HepG2 (cell line): ENCODE data around the gene SIK3. TPM values are rescaled to one million over a fixed set of nuclear protein-coding genes. Genes with fewer than 3 reads are reported as not detected.
A peak's percentile ranks its signal among the peaks of the same experiment; 100 is the strongest.

Source experiments
- AGO2 ChIP-seq: fragments of 200-400 bp; formaldehyde crosslinking; optimal IDR thresholded peaks from 2 replicates; pipeline ENCODE3; 2017; ENCODE audit warnings: mild to moderate bottlenecking, low read depth, low read length, moderate library complexity
- DR1 ChIP-seq: sonication (generic); formaldehyde crosslinking; IDR thresholded peaks from 2 replicates; pipeline ENCODE4 v1.8.0; 2021; ENCODE audit warnings: mild to moderate bottlenecking, missing genetic modification reagents, inconsistent platforms
- GATA4 ChIP-seq: sonication (generic); IDR thresholded peaks from 2 replicates; pipeline ENCODE4 v1.6.1; 2016; ENCODE audit warnings: antibody characterized with exemption, low read depth, borderline replicate concordance
- HMG20A ChIP-seq: IDR thresholded peaks from 2 replicates; pipeline ENCODE4 v1.6.1; 2016; ENCODE audit warnings: borderline replicate concordance
- IRX3 ChIP-seq: sonication (generic); formaldehyde crosslinking; IDR thresholded peaks from 2 replicates; pipeline ENCODE4 v1.8.1; 2023; ENCODE audit warnings: mild to moderate bottlenecking, low read depth, missing genetic modification reagents, borderline replicate concordance
- NFE2L1 ChIP-seq: sonication (generic); formaldehyde crosslinking; IDR thresholded peaks from 2 replicates; pipeline ENCODE4 v1.4.0; 2020; ENCODE audit warnings: missing genetic modification reagents, mild to moderate bottlenecking, borderline replicate concordance
- TEAD3 ChIP-seq: optimal IDR thresholded peaks from 2 replicates; pipeline ENCODE3; 2016; ENCODE audit warnings: borderline replicate concordance
- U2AF1 ChIP-seq: fragments of 200-400 bp; formaldehyde crosslinking; optimal IDR thresholded peaks from 2 replicates; pipeline ENCODE3; 2017; ENCODE audit warnings: mild to moderate bottlenecking, low read depth, low read length
- ZBTB1 ChIP-seq: sonication (generic); formaldehyde crosslinking; IDR thresholded peaks from 2 replicates; pipeline ENCODE4 v1.4.0; 2020; ENCODE audit warnings: missing genetic modification reagents, borderline replicate concordance
- ZNF432 ChIP-seq: sonication (generic); formaldehyde crosslinking; IDR thresholded peaks from 2 replicates; pipeline ENCODE4 v1.5.0; 2020; ENCODE audit warnings: missing genetic modification reagents, mild to moderate bottlenecking, borderline replicate concordance
- polyA plus RNA-seq, 8 experiments: library from polyadenylated mRNA; depleted of rRNA in 3 of 8; stranded (reverse) in 7 of 8; unstranded in 1 of 8; fragments of >200 nt; fragmentation: Illumina TruSeq in 4 of 8; extraction: Trizol in 4 of 8; gene quantifications; 2 replicates each; pipeline versions ENCODE4 v1.2.1 to v1.2.3, GENCODE V29; 2011 to 2016; ENCODE audit warnings: low read depth in 4 of 8, missing spikeins in 1 of 8, mixed read lengths in 1 of 8; ENCODE audit not compliant: insufficient read depth in 1 of 8
- total RNA-seq, 5 experiments: library from RNA; depleted of rRNA; stranded (reverse); fragments of >200 nt; fragmentation: Illumina TruSeq; extraction: Trizol; gene quantifications; 2 replicates each; pipeline ENCODE4 v1.2.3, GENCODE V29; 2016; ENCODE audit warnings: low read depth in 1 of 5
- TF ChIP-seq, protein P1 (sequence below): sonication (generic); formaldehyde crosslinking; IDR thresholded peaks from 2 replicates; pipeline ENCODE4 v1.4.0; 2020; ENCODE audit warnings: missing genetic modification reagents
- TF ChIP-seq, protein P2 (sequence below): sonication (generic); formaldehyde crosslinking; IDR thresholded peaks from 2 replicates; pipeline ENCODE4 v1.5.0; 2020; ENCODE audit warnings: missing genetic modification reagents
- TF ChIP-seq, protein P3 (sequence below): fragments of 450-650 bp; IDR thresholded peaks from 2 replicates; pipeline ENCODE4 v1.6.1; 2017
- TF ChIP-seq, protein P4 (sequence below): sonication (generic); formaldehyde crosslinking; IDR thresholded peaks from 2 replicates; pipeline ENCODE4 v1.5.1; 2020; ENCODE audit warnings: missing genetic modification reagents, mild to moderate bottlenecking, borderline replicate concordance
- TF ChIP-seq, protein P5 (sequence below): sonication (generic); formaldehyde crosslinking; IDR thresholded peaks from 2 replicates; pipeline ENCODE4 v1.4.0; 2020; ENCODE audit warnings: mild to moderate bottlenecking, missing genetic modification reagents
- TF ChIP-seq, protein P6 (sequence below): sonication (generic); formaldehyde crosslinking; conservative IDR thresholded peaks from 2 replicates; pipeline ENCODE4 v1.8.0; 2022; ENCODE audit warnings: missing genetic modification reagents

SIK3 gene
- total and polyA plus RNA-seq, 2 of the 13 experiments (the other 11 are each of a cell fraction or from before 2014, with no cell fraction given): 5.7 to 9.8 TPM

DNA sequence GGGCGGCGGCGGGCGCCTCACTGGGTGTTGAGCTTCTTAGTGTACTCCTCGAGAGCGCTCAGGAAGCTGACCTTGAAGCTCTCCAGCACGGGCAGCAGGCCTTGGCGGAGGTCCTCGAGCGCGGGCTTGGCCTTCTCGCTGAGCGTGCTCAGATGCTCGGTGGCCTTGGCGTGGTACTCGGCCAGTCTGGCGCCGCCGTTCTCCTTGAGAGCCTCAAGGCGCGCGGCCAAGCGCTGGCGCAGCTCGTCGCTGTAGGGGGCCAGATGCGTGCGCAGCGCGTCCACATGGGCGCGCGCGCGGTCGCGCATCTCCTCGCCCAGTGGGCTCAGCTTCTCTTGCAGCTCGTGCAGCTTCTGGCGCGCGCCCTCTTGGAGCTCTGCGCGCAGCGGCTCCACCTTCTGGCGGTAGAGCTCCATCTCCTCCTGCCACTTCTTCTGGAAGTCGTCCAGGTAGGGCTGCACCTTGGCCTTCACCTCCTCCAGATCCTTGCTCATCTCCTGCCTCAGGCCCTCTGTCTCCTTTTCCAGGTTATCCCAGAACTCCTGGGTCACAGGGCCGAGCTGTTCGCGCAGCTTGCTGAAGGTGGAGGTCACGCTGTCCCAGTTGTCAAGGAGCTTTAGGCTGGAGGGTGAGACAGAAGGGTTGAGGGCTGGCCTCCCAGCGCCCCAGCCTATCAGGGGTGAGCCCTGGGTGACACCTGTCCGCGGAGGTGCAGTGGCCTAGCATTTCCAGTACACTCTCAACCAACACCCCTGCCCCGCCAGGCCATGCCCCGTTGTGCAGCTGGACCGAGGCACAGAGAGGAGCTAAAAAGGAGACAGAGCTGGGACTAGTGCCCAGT, 262.2 kb downstream of the SIK3 start (continued):
- TF ChIP-seq, protein P1, sequence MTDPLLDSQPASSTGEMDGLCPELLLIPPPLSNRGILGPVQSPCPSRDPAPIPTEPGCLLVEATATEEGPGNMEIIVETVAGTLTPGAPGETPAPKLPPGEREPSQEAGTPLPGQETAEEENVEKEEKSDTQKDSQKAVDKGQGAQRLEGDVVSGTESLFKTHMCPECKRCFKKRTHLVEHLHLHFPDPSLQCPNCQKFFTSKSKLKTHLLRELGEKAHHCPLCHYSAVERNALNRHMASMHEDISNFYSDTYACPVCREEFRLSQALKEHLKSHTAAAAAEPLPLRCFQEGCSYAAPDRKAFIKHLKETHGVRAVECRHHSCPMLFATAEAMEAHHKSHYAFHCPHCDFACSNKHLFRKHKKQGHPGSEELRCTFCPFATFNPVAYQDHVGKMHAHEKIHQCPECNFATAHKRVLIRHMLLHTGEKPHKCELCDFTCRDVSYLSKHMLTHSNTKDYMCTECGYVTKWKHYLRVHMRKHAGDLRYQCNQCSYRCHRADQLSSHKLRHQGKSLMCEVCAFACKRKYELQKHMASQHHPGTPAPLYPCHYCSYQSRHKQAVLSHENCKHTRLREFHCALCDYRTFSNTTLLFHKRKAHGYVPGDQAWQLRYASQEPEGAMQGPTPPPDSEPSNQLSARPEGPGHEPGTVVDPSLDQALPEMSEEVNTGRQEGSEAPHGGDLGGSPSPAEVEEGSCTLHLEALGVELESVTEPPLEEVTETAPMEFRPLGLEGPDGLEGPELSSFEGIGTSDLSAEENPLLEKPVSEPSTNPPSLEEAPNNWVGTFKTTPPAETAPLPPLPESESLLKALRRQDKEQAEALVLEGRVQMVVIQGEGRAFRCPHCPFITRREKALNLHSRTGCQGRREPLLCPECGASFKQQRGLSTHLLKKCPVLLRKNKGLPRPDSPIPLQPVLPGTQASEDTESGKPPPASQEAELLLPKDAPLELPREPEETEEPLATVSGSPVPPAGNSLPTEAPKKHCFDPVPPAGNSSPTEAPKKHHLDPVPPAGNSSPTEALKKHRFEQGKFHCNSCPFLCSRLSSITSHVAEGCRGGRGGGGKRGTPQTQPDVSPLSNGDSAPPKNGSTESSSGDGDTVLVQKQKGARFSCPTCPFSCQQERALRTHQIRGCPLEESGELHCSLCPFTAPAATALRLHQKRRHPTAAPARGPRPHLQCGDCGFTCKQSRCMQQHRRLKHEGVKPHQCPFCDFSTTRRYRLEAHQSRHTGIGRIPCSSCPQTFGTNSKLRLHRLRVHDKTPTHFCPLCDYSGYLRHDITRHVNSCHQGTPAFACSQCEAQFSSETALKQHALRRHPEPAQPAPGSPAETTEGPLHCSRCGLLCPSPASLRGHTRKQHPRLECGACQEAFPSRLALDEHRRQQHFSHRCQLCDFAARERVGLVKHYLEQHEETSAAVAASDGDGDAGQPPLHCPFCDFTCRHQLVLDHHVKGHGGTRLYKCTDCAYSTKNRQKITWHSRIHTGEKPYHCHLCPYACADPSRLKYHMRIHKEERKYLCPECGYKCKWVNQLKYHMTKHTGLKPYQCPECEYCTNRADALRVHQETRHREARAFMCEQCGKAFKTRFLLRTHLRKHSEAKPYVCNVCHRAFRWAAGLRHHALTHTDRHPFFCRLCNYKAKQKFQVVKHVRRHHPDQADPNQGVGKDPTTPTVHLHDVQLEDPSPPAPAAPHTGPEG (CRISPR knock-in tag): peak; percentile 76; the same call in 1 of the 2 replicates
- no peak for TF ChIP-seq ZBTB1 (CRISPR knock-in tag)
- peak; percentile 97 for TF ChIP-seq AGO2
- TF ChIP-seq GATA4: no peak
- no peak for TF ChIP-seq ZNF432 (CRISPR knock-in tag)
- TF ChIP-seq U2AF1: peak; percentile 88
- TF ChIP-seq, protein P2, sequence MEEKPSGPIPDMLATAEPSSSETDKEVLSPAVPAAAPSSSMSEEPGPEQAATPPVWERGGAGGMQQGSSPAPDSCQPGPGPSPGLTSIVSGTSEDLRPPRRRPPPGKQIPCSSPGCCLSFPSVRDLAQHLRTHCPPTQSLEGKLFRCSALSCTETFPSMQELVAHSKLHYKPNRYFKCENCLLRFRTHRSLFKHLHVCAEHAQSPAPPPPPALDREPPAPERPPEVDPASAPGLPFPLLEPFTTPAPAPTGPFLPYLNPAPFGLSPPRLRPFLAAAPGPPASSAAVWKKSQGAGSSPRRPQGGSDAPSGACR (CRISPR knock-in tag): no peak
- no peak for TF ChIP-seq DR1 (CRISPR knock-in tag)
- TF ChIP-seq, protein P3, sequence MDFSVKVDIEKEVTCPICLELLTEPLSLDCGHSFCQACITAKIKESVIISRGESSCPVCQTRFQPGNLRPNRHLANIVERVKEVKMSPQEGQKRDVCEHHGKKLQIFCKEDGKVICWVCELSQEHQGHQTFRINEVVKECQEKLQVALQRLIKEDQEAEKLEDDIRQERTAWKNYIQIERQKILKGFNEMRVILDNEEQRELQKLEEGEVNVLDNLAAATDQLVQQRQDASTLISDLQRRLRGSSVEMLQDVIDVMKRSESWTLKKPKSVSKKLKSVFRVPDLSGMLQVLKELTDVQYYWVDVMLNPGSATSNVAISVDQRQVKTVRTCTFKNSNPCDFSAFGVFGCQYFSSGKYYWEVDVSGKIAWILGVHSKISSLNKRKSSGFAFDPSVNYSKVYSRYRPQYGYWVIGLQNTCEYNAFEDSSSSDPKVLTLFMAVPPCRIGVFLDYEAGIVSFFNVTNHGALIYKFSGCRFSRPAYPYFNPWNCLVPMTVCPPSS: no peak
- TF ChIP-seq, protein P4, sequence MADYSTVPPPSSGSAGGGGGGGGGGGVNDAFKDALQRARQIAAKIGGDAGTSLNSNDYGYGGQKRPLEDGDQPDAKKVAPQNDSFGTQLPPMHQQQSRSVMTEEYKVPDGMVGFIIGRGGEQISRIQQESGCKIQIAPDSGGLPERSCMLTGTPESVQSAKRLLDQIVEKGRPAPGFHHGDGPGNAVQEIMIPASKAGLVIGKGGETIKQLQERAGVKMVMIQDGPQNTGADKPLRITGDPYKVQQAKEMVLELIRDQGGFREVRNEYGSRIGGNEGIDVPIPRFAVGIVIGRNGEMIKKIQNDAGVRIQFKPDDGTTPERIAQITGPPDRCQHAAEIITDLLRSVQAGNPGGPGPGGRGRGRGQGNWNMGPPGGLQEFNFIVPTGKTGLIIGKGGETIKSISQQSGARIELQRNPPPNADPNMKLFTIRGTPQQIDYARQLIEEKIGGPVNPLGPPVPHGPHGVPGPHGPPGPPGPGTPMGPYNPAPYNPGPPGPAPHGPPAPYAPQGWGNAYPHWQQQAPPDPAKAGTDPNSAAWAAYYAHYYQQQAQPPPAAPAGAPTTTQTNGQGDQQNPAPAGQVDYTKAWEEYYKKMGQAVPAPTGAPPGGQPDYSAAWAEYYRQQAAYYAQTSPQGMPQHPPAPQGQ: no peak
- TF ChIP-seq IRX3 (CRISPR knock-in tag): no peak
- TF ChIP-seq HMG20A (CRISPR knock-in tag): no peak
- TF ChIP-seq, protein P5, sequence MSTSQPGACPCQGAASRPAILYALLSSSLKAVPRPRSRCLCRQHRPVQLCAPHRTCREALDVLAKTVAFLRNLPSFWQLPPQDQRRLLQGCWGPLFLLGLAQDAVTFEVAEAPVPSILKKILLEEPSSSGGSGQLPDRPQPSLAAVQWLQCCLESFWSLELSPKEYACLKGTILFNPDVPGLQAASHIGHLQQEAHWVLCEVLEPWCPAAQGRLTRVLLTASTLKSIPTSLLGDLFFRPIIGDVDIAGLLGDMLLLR (CRISPR knock-in tag): peak; percentile 63; the same call in 1 of the 2 replicates
- TF ChIP-seq NFE2L1 (CRISPR knock-in tag): no peak
- TF ChIP-seq, protein P6, sequence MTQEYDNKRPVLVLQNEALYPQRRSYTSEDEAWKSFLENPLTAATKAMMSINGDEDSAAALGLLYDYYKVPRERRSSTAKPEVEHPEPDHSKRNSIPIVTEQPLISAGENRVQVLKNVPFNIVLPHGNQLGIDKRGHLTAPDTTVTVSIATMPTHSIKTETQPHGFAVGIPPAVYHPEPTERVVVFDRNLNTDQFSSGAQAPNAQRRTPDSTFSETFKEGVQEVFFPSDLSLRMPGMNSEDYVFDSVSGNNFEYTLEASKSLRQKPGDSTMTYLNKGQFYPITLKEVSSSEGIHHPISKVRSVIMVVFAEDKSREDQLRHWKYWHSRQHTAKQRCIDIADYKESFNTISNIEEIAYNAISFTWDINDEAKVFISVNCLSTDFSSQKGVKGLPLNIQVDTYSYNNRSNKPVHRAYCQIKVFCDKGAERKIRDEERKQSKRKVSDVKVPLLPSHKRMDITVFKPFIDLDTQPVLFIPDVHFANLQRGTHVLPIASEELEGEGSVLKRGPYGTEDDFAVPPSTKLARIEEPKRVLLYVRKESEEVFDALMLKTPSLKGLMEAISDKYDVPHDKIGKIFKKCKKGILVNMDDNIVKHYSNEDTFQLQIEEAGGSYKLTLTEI (CRISPR knock-in tag): no peak
- TF ChIP-seq TEAD3 (CRISPR knock-in tag): no peak
